SK-N-SH (cell line): ENCODE measurements around the gene ACER2. TPM values are rescaled to one million over a fixed set of nuclear protein-coding genes. Genes with fewer than 3 reads are reported as not detected.

Experiments used
- CTCF ChIA-PET: fragments of 300-600, 350-600 bp; formaldehyde crosslinking; extraction: SDS; loops from one replicate; lab custom pipeline; 2021; lab: Yijun Ruan, JAX
- POLR2A ChIA-PET: fragments of 350-600 bp; sonication (Branson Sonifier 250); formaldehyde crosslinking; extraction: SDS; loops from one replicate; lab custom pipeline; 2020; ENCODE audit warnings: antibody characterized with exemption, inconsistent platforms; lab: Yijun Ruan, JAX
- DNase-seq: peaks from one replicate; pipeline ENCODE4 v3.0.0; 2012
- H2AFZ ChIP-seq: fragments of 200-600 bp; sonication (generic); 2 replicates; pipeline ENCODE4 v1.8.1; 2016; ENCODE audit warnings: antibody characterized with exemption, mild to moderate bottlenecking, low read depth
- H3F3A ChIP-seq: fragments of 200-600 bp; sonication (generic); replicated peaks from 2 replicates; pipeline ENCODE3; 2016; ENCODE audit warnings: antibody characterized with exemption, mild to moderate bottlenecking; ENCODE audit not compliant: insufficient read depth
- H3K27ac ChIP-seq, 2 experiments: fragments of 200-500 bp in 1 of 2; fragments of 200-600 bp in 1 of 2; sonication (Bioruptor generic) in 1 of 2; sonication (generic), shearing (Covaris generic) in 1 of 2; 2 replicates each; pipeline versions ENCODE4 v1.5.1 to v1.6.1; 2014 to 2016; ENCODE audit warnings: low read depth in 2 of 2, inconsistent platforms in 1 of 2, low read length in 1 of 2, mild to moderate bottlenecking in 1 of 2, mixed read lengths in 1 of 2
- H3K27me3 ChIP-seq: fragments of 200-600 bp; sonication (generic), shearing (Covaris generic); 2 replicates; pipeline ENCODE4 v1.6.1; 2016; ENCODE audit warnings: mixed run types; ENCODE audit not compliant: insufficient read depth
- H3K36me3 ChIP-seq, 2 experiments: fragments of 200-500 bp in 1 of 2; fragments of 200-600 bp in 1 of 2; sonication (Bioruptor generic) in 1 of 2; sonication (generic) in 1 of 2; replicated peaks in 1 of 2; 2 replicates each; pipeline versions ENCODE3 to v1.5.1; 2014 to 2016; ENCODE audit warnings: low read length in 1 of 2, mild to moderate bottlenecking in 1 of 2; ENCODE audit not compliant: insufficient read depth in 2 of 2, control insufficient read depth in 1 of 2
- H3K4me1 ChIP-seq, 2 experiments: fragments of 200-500 bp in 1 of 2; fragments of 200-600 bp in 1 of 2; sonication (Bioruptor generic) in 1 of 2; sonication (generic), shearing (Covaris generic) in 1 of 2; 2 replicates each; pipeline versions ENCODE4 v1.5.1 to v1.6.1; 2014 to 2016; ENCODE audit warnings: low read depth in 1 of 2, low read length in 1 of 2, mixed run types in 1 of 2; ENCODE audit not compliant: insufficient read depth in 2 of 2, control insufficient read depth in 1 of 2
- H3K4me2 ChIP-seq: fragments of 200-600 bp; sonication (generic), shearing (Covaris generic); 2 replicates; pipeline ENCODE4 v1.6.1; 2017; ENCODE audit warnings: mixed run types
- H3K4me3 ChIP-seq, 2 experiments: fragments of 200-500 bp in 1 of 2; fragments of 200-600 bp in 1 of 2; sonication (Bioruptor generic) in 1 of 2; sonication (generic), shearing (Covaris generic) in 1 of 2; 2 replicates each; pipeline versions ENCODE4 v1.5.1 to v1.8.1; 2014 to 2016; ENCODE audit warnings: low read depth in 2 of 2, inconsistent platforms in 1 of 2, low read length in 1 of 2, mild to moderate bottlenecking in 1 of 2, mixed read lengths in 1 of 2, moderate library complexity in 1 of 2
- H3K79me2 ChIP-seq: fragments of 200-600 bp; sonication (generic); 2 replicates; pipeline ENCODE4 v1.8.1; 2017; ENCODE audit warnings: mild to moderate bottlenecking; ENCODE audit not compliant: insufficient read depth
- H3K9ac ChIP-seq: fragments of 200-600 bp; sonication (generic); 2 replicates; pipeline ENCODE4 v1.6.1; 2017; ENCODE audit warnings: mixed run types
- H3K9me2 ChIP-seq: fragments of 200-600 bp; sonication (generic); 2 replicates; pipeline ENCODE4 v1.6.1; 2017; ENCODE audit warnings: mixed run types
- H3K9me3 ChIP-seq: fragments of 200-600 bp; sonication (generic); 2 replicates; pipeline ENCODE4 v1.6.1; 2017; ENCODE audit warnings: mixed run types, mild to moderate bottlenecking, moderate library complexity
- H4K20me1 ChIP-seq: fragments of 200-600 bp; sonication (generic); 2 replicates; pipeline ENCODE4 v1.6.1; 2017; ENCODE audit warnings: mild to moderate bottlenecking, mixed run types; ENCODE audit not compliant: insufficient read depth
- EP300 ChIP-seq, 2 experiments: IDR thresholded peaks; 2 replicates each; pipeline versions ENCODE4 v1.4.0 to v1.6.1; 2012; ENCODE audit warnings: borderline replicate concordance in 1 of 2, low read depth in 1 of 2, low read length in 1 of 2
- FOXJ3 ChIP-seq: sonication (generic); formaldehyde crosslinking; IDR thresholded peaks from 2 replicates; pipeline ENCODE4 v1.5.1; 2020; ENCODE audit warnings: mild to moderate bottlenecking, missing genetic modification reagents
- FOXM1 ChIP-seq: IDR thresholded peaks from 2 replicates; pipeline ENCODE4 v1.4.0; 2012; ENCODE audit warnings: low read depth, mild to moderate bottlenecking
- GABPA ChIP-seq: IDR thresholded peaks from 2 replicates; pipeline ENCODE4 v1.4.0; 2012; ENCODE audit warnings: low read depth, mild to moderate bottlenecking
- JUND ChIP-seq: IDR thresholded peaks from 2 replicates; pipeline ENCODE4 v1.4.0; 2012
- MXI1 ChIP-seq: IDR thresholded peaks from 2 replicates; pipeline ENCODE4 v1.6.1; 2012; ENCODE audit warnings: mild to moderate bottlenecking, low read depth, low read length, improper control_type of control experiment
- NFIC ChIP-seq: IDR thresholded peaks from 2 replicates; pipeline ENCODE4 v1.4.0; 2012; ENCODE audit warnings: borderline replicate concordance
- NRF1 ChIP-seq: IDR thresholded peaks from 2 replicates; pipeline ENCODE4 v1.6.1; 2012; ENCODE audit warnings: low read depth, mild to moderate bottlenecking, low read length
- RAD21 ChIP-seq: IDR thresholded peaks from 2 replicates; pipeline ENCODE4 v1.6.1; 2012; ENCODE audit warnings: mild to moderate bottlenecking, low read length
- RCOR1 ChIP-seq: fragments of 150-350 bp; IDR thresholded peaks from 2 replicates; pipeline ENCODE4 v1.6.1; 2017; ENCODE audit warnings: antibody characterized with exemption, low read length
- RXRA ChIP-seq: IDR thresholded peaks from 2 replicates; pipeline ENCODE4 v1.4.0; 2012; ENCODE audit warnings: low read depth, mild to moderate bottlenecking, borderline replicate concordance
- SMC3 ChIP-seq: IDR thresholded peaks from 2 replicates; pipeline ENCODE4 v1.6.1; 2012; ENCODE audit warnings: low read depth, low read length, improper control_type of control experiment
- TEAD4 ChIP-seq: IDR thresholded peaks from 2 replicates; pipeline ENCODE4 v1.4.0; 2012; ENCODE audit warnings: mild to moderate bottlenecking, borderline replicate concordance; ENCODE audit not compliant: insufficient read depth
- YY1 ChIP-seq: IDR thresholded peaks from 2 replicates; pipeline ENCODE4 v1.4.0; 2012; ENCODE audit warnings: low read depth, mild to moderate bottlenecking
- WGBS: methylation state at CpG from one replicate; pipeline ENCODE4 v1.1.6; 2017; ENCODE audit warnings: low lambda C conversion rate; 5-methylcytosine and 5-hydroxymethylcytosine counted together
- polyA plus RNA-seq, 3 experiments: library from polyadenylated mRNA; depleted of rRNA; stranded (reverse); fragments of >200 nt; gene quantifications; 2 replicates each; pipeline ENCODE4 v1.2.3, GENCODE V29; 2012
- TF ChIP-seq, protein P1 (sequence below): fragments of 200-600 bp; sonication (generic); IDR thresholded peaks from 2 replicates; pipeline ENCODE4 v1.6.1; 2017; ENCODE audit warnings: antibody characterized with exemption, mild to moderate bottlenecking, moderate library complexity
- TF ChIP-seq, protein P2 (sequence below): fragments of 150-350 bp; IDR thresholded peaks from 2 replicates; pipeline ENCODE4 v1.6.1; 2016; ENCODE audit warnings: mild to moderate bottlenecking, low read depth, low read length

The ACER2 gene
- polyA plus RNA-seq, 1 of the 3 experiments (the other 2 are of a cell fraction) = 1.3 TPM

DNA sequence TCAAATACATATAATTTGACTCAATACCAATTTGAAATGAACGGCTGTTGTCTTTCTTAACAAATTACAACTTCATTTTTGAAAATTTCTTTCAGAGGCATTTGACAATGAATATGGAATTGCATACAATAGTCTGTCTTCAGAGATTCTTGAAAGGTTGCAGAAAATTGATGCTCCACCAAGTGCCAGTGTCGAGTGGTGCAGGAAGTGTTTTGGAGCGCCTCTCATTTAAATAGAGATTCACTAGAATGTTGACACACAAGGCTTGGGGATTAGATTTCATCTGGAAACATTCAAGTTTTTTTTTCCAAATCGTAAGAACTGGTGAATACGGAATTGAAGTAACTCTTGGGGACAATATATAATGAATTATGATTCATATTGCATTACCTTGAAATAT lies 36.9 kb upstream of the ACER2 start:
- H3K9ac ChIP-seq = no peak overlapping the region
- peaks cover 9% of the 10 kb centered on the region for H3K79me2 ChIP-seq
- H3K27ac ChIP-seq = peak overlapping the region in 1 of 2 experiments; percentile 21; a peak in 1 of 4 replicates
- peak; percentile 13 for DNase-seq
- ChIA-PET POLR2A (no interaction called here), CTCF (no interaction called here)
- H2AFZ ChIP-seq = no peak overlapping the region
- H3K9me3 ChIP-seq = no peaks in the 10 kb centered on the region
- H3F3A ChIP-seq = peaks cover 61% of the 10 kb centered on the region
- no peak overlapping the region for H3K4me3 ChIP-seq
- H3K27me3 ChIP-seq = no peaks in the 10 kb centered on the region
- peaks cover 0 to 6% of the 10 kb centered on the region in 2 experiments for H3K4me1 ChIP-seq
- H3K4me2 ChIP-seq = no peak overlapping the region
- 65% methylated on average over 5 of the region's 5 CpGs for WGBS
- peaks cover 52 to 60% of the 10 kb centered on the region in 2 experiments for H3K36me3 ChIP-seq
- TF ChIP-seq TEAD4 = no peak
- TF ChIP-seq GABPA = no peak
- TF ChIP-seq, protein P1, sequence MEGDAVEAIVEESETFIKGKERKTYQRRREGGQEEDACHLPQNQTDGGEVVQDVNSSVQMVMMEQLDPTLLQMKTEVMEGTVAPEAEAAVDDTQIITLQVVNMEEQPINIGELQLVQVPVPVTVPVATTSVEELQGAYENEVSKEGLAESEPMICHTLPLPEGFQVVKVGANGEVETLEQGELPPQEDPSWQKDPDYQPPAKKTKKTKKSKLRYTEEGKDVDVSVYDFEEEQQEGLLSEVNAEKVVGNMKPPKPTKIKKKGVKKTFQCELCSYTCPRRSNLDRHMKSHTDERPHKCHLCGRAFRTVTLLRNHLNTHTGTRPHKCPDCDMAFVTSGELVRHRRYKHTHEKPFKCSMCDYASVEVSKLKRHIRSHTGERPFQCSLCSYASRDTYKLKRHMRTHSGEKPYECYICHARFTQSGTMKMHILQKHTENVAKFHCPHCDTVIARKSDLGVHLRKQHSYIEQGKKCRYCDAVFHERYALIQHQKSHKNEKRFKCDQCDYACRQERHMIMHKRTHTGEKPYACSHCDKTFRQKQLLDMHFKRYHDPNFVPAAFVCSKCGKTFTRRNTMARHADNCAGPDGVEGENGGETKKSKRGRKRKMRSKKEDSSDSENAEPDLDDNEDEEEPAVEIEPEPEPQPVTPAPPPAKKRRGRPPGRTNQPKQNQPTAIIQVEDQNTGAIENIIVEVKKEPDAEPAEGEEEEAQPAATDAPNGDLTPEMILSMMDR = peak; percentile 23; the same call in 1 of the 2 replicates
- no peak for TF ChIP-seq MXI1
- TF ChIP-seq RAD21 = peak; percentile 10; the same call in 1 of the 2 replicates
- no peak for TF ChIP-seq FOXJ3 (CRISPR knock-in tag)
- TF ChIP-seq, all 33 proteins: peak for 2
- Histone ChIP-seq H3K9me2 (no peaks in the 10 kb centered on the region), H4K20me1 (peaks cover 13% of the 10 kb centered on the region)

DNA sequence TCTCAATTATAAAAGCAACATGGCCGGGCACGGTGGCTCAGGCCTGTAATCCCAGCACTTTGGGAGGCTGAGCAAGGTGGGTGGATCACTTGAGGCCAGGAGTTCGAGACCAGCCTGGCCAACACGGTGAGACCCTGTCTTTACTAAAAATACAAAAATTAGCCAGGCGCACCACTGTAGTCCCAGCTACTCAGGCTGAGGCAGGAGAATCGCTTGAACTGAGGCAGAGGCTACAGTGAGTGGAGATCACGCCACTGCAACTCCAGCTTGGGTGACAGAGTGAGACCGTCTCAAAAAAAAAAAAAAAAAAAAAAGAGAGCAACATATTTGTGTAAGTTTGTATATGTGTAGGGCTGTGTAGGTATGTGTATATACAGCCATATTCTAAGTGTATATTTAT lies 36.2 kb upstream of the ACER2 start:
- Histone ChIP-seq H3K79me2 (peaks cover 16% of the 10 kb centered on the region), H3K9me2 (no peaks in the 10 kb centered on the region), H3K4me1 (peaks cover 5 to 6% of the 10 kb centered on the region in 2 experiments), H3F3A (peaks cover 67% of the 10 kb centered on the region), H3K9ac (no peak overlapping the region), H3K27ac (peak overlapping the region in 1 of 2 experiments; percentile 21; a peak in 1 of 4 replicates), H3K4me3 (no peak overlapping the region), H2AFZ (no peak overlapping the region), H3K27me3 (no peaks in the 10 kb centered on the region), H3K9me3 (no peaks in the 10 kb centered on the region), H4K20me1 (peaks cover 20% of the 10 kb centered on the region), H3K36me3 (peaks cover 59 to 63% of the 10 kb centered on the region in 2 experiments), H3K4me2 (no peak overlapping the region)
- POLR2A ChIA-PET = no interaction called here
- 89% methylated on average over 8 of the region's 8 CpGs for WGBS
- no peak for DNase-seq
- no peak for TF ChIP-seq GABPA
- no peak for TF ChIP-seq NRF1
- TF ChIP-seq NFIC = no peak
- TF ChIP-seq RXRA = no peak
- no peak for TF ChIP-seq MXI1
- TF ChIP-seq FOXM1 = no peak
- CTCF ChIA-PET = interaction anchor here (0.6 to 1.0 kb wide), 2 partner anchors 85 to 266 kb away, joined by 3 to 7 read pairs; no protein-coding TSS in a partner anchor

DNA sequence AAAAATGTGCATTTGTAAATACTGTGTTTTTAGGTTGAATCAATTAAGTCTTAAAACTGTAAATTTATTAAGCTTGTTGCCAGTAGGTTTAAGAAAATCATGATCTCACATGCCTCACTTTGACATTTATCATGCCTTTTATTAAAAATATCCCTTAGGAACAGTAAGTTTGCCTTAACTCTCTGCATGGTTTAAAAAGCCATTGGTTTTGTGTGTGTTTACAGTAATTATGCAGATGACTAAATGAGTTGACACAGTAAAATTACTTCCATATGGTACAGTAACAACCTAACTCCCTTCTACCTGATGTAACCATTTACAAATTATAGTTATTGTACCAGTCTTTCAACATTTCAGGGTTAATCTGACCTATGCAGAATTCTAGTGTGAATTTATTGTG lies 35.3 kb upstream of the ACER2 start:
- H3K9ac ChIP-seq = no peak overlapping the region
- H4K20me1 ChIP-seq = peaks cover 29% of the 10 kb centered on the region
- H3K4me3 ChIP-seq = no peak overlapping the region
- H3K27ac ChIP-seq = peak overlapping the region in 1 of 2 experiments; percentile 47; a peak in 2 of 4 replicates
- peaks cover 65 to 68% of the 10 kb centered on the region in 2 experiments for H3K36me3 ChIP-seq
- H3K9me3 ChIP-seq = no peaks in the 10 kb centered on the region
- no peak for DNase-seq
- peaks cover 76% of the 10 kb centered on the region for H3F3A ChIP-seq
- peaks cover 25% of the 10 kb centered on the region for H3K79me2 ChIP-seq
- peaks cover 13 to 14% of the 10 kb centered on the region in 2 experiments for H3K4me1 ChIP-seq
- no peaks in the 10 kb centered on the region for H3K9me2 ChIP-seq
- H2AFZ ChIP-seq = no peak overlapping the region
- H3K27me3 ChIP-seq = no peaks in the 10 kb centered on the region
- ChIA-PET POLR2A (no interaction called here), CTCF (interaction anchor here (1.0 kb wide), 1 partner anchor 84 kb away, joined by 7 read pairs; no protein-coding TSS in a partner anchor)
- H3K4me2 ChIP-seq = no peak overlapping the region
- no peak for TF ChIP-seq EP300 (IDR thresholded peaks at IDR 0.05; ENCODE audit: borderline replicate concordance in 1 of 2, low read depth in 1 of 2, low read length in 1 of 2)
- TF ChIP-seq, protein P1 = no peak
- no peak for TF ChIP-seq JUND
- TF ChIP-seq NFIC = no peak
- no peak for TF ChIP-seq YY1
- TF ChIP-seq, protein P2, sequence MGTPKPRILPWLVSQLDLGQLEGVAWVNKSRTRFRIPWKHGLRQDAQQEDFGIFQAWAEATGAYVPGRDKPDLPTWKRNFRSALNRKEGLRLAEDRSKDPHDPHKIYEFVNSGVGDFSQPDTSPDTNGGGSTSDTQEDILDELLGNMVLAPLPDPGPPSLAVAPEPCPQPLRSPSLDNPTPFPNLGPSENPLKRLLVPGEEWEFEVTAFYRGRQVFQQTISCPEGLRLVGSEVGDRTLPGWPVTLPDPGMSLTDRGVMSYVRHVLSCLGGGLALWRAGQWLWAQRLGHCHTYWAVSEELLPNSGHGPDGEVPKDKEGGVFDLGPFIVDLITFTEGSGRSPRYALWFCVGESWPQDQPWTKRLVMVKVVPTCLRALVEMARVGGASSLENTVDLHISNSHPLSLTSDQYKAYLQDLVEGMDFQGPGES = no peak
- no peak for TF ChIP-seq RCOR1
- no peak for TF ChIP-seq SMC3
